OCI-LY1 (cell line): ENCODE data around the gene CRYGS.

Experiments
- H2AFZ ChIP-seq: fragments of 200-600 bp; sonication (generic), shearing (Covaris generic); 2 replicates; pipeline ENCODE4 v1.6.0; 2014; ENCODE audit warnings: antibody characterized with exemption, mild to moderate bottlenecking, low read length
- H3F3A ChIP-seq: fragments of 200-600 bp; sonication (generic), shearing (Covaris generic); 2 replicates; pipeline ENCODE4 v1.6.0; 2014; ENCODE audit warnings: mild to moderate bottlenecking, antibody characterized with exemption, low read length, moderate library complexity; ENCODE audit not compliant: insufficient read depth
- H3K27ac ChIP-seq: fragments of 200-600 bp; sonication (generic); 2 replicates; pipeline ENCODE4 v1.5.1; 2014; ENCODE audit warnings: low read length, mixed run types, mild to moderate bottlenecking, low read depth; ENCODE audit not compliant: poor library complexity, severe bottlenecking
- H3K27me3 ChIP-seq: fragments of 200-600 bp; sonication (generic); 2 replicates; pipeline ENCODE4 v1.6.0; 2014; ENCODE audit warnings: antibody characterized with exemption, mild to moderate bottlenecking, low read length, moderate library complexity; ENCODE audit not compliant: insufficient read depth
- H3K36me3 ChIP-seq: fragments of 200-600 bp; sonication (generic); 2 replicates; pipeline ENCODE4 v1.6.1; 2014; ENCODE audit warnings: mild to moderate bottlenecking, antibody characterized with exemption, low read length, moderate library complexity, mixed read lengths; ENCODE audit not compliant: insufficient read depth
- H3K4me1 ChIP-seq: fragments of 200-600 bp; sonication (generic); 2 replicates; pipeline ENCODE4 v1.5.1; 2014; ENCODE audit warnings: mild to moderate bottlenecking, low read length, moderate library complexity; ENCODE audit not compliant: insufficient read depth, severe bottlenecking
- H3K4me2 ChIP-seq: fragments of 200-600 bp; sonication (generic), shearing (Covaris generic); 2 replicates; pipeline ENCODE4 v1.6.1; 2014; ENCODE audit warnings: low read length
- H3K4me3 ChIP-seq: fragments of 200-600 bp; sonication (generic); 2 replicates; pipeline ENCODE4 v1.5.1; 2014; ENCODE audit warnings: low read length, low read depth, mild to moderate bottlenecking, mixed read lengths; ENCODE audit not compliant: poor library complexity, severe bottlenecking
- H3K79me2 ChIP-seq: fragments of 200-600 bp; shearing (Covaris generic); 2 replicates; pipeline ENCODE4 v1.6.1; 2016; ENCODE audit warnings: mixed run types, low read length, mixed read lengths; ENCODE audit not compliant: insufficient read depth
- H3K9ac ChIP-seq: fragments of 200-600 bp; sonication (generic), shearing (Covaris generic); 2 replicates; pipeline ENCODE4 v1.6.1; 2014; ENCODE audit warnings: mild to moderate bottlenecking, low read length, mixed read lengths
- H3K9me2 ChIP-seq: fragments of 200-600 bp; sonication (generic), shearing (Covaris generic); 2 replicates; pipeline ENCODE4 v1.6.1; 2014; ENCODE audit warnings: low read depth, mild to moderate bottlenecking, low read length, mixed read lengths
- H3K9me3 ChIP-seq: fragments of 200-600 bp; shearing (Covaris generic); 2 replicates; pipeline ENCODE4 v1.6.1; 2014; ENCODE audit warnings: low read length, mixed read lengths
- H4K20me1 ChIP-seq: fragments of 200-600 bp; sonication (generic), shearing (Covaris generic); 2 replicates; pipeline ENCODE4 v1.6.0; 2016; ENCODE audit warnings: mild to moderate bottlenecking, low read length; ENCODE audit not compliant: insufficient read depth
- EZH2 ChIP-seq: fragments of 200-600 bp; sonication (generic), shearing (Covaris generic); IDR thresholded peaks from 2 replicates; pipeline ENCODE4 v1.8.0; 2017; ENCODE audit warnings: borderline replicate concordance, mixed run types, mild to moderate bottlenecking, antibody characterized with exemption, low read length, moderate library complexity, mixed read lengths
- TF ChIP-seq, protein P1 (sequence below): fragments of 200-600 bp; sonication (generic), shearing (Covaris generic); IDR thresholded peaks from 2 replicates; pipeline ENCODE4 v1.5.1; 2017; ENCODE audit warnings: mild to moderate bottlenecking, antibody characterized with exemption, low read length, moderate library complexity, mixed read lengths

CRYGS gene

DNA sequence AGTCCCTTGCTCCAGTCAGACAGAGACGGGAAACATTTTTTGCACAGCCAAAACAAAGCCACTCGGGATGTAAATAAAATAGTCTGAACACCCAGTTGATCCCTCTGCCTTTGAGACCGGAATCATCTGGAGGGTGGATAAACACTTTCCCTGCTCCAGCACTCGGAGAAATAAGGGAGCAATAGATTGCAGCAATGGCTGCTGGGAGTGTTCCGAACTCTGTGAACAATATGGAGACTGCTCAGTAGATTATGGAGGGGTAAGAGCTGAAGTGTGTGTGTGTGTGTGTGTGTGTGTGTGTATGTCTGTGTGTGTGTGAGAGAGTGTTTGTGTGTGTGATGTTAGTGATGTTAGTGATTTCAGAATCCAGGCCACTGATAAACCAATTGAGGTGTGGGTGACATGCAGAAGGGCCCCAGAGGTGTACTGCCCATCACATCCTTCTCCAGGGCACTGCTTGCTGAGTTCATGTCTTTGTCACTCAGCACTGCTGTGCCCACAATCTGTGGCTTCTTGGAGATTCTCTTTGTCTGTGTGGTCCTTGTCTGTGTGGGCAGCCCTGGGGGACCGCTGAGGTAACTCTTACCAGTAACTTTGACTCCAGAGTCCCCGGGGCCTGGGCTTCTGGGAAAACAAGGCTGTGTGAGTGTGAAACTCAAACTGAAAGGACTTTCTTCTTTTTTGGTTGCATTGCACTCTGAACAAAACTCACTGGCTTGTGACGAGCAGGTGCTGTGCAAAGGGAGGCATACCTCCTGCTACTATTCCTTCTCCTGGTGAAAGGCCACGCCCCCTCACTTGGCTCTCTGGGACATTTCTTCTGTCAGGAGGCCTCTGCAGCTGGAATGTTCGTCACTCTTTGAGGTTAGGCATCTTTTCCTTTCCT is 23.0 kb downstream of the CRYGS start:
- no peaks in the 10 kb centered on the region for H3K27me3 ChIP-seq
- no peak for TF ChIP-seq EZH2
- TF ChIP-seq, protein P1, sequence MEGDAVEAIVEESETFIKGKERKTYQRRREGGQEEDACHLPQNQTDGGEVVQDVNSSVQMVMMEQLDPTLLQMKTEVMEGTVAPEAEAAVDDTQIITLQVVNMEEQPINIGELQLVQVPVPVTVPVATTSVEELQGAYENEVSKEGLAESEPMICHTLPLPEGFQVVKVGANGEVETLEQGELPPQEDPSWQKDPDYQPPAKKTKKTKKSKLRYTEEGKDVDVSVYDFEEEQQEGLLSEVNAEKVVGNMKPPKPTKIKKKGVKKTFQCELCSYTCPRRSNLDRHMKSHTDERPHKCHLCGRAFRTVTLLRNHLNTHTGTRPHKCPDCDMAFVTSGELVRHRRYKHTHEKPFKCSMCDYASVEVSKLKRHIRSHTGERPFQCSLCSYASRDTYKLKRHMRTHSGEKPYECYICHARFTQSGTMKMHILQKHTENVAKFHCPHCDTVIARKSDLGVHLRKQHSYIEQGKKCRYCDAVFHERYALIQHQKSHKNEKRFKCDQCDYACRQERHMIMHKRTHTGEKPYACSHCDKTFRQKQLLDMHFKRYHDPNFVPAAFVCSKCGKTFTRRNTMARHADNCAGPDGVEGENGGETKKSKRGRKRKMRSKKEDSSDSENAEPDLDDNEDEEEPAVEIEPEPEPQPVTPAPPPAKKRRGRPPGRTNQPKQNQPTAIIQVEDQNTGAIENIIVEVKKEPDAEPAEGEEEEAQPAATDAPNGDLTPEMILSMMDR: no peak
- H3K9me3 ChIP-seq: no peaks in the 10 kb centered on the region
- H2AFZ ChIP-seq: peak overlapping the region; percentile 21; the same call in 1 of the 2 replicates
- no peaks in the 10 kb centered on the region for H3K79me2 ChIP-seq
- 0 out of 2 replicates have a peak, but pooled peaks cover 9% of the 10 kb centered on the region for H3F3A ChIP-seq
- peaks cover 69% of the 10 kb centered on the region for H3K4me1 ChIP-seq
- no peaks in the 10 kb centered on the region for H3K9me2 ChIP-seq
- no peaks in the 10 kb centered on the region for H4K20me1 ChIP-seq
- no peaks in the 10 kb centered on the region for H3K36me3 ChIP-seq
- peak overlapping the region; percentile 51 for H3K9ac ChIP-seq
- H3K4me2 ChIP-seq: peak overlapping the region; percentile 54
- peak overlapping the region; percentile 9 for H3K4me3 ChIP-seq
- H3K27ac ChIP-seq: peak overlapping the region; percentile 93

DNA sequence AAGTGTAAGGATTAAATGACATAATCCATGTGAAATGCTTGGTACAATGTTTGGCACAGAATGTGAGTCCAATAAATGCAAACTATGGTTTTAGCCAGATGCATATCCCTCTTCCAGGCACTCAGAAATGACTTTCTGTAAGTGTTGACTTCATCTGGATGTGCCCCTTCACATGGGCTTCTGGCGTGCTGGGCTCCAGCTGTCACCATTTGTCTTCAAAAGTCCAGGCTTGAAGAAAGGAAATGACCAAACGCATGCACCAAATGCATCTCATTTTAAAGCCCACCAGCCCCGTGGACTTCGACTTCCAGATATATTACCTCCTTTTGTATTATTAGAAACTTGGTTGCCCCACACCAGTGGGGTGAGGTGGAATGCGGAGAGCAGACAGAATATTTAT is 23.7 kb downstream of the CRYGS start:
- peak overlapping the region; percentile 93 for H3K27ac ChIP-seq
- H3K4me1 ChIP-seq: peaks cover 69% of the 10 kb centered on the region
- no peak overlapping the region for H3K4me3 ChIP-seq
- H3K79me2 ChIP-seq: no peaks in the 10 kb centered on the region
- 0 out of 2 replicates have a peak, but pooled peaks cover 4% of the 10 kb centered on the region for H3F3A ChIP-seq
- H3K36me3 ChIP-seq: no peaks in the 10 kb centered on the region
- TF ChIP-seq, protein P1: no peak
- no peak for TF ChIP-seq EZH2
- H2AFZ ChIP-seq: no peak overlapping the region
- H3K9me3 ChIP-seq: no peaks in the 10 kb centered on the region
- H3K9me2 ChIP-seq: no peaks in the 10 kb centered on the region
- H4K20me1 ChIP-seq: no peaks in the 10 kb centered on the region
- H3K4me2 ChIP-seq: no peak overlapping the region
- H3K9ac ChIP-seq: no peak overlapping the region; the same call in 1 of the 2 replicates
- no peaks in the 10 kb centered on the region for H3K27me3 ChIP-seq

DNA sequence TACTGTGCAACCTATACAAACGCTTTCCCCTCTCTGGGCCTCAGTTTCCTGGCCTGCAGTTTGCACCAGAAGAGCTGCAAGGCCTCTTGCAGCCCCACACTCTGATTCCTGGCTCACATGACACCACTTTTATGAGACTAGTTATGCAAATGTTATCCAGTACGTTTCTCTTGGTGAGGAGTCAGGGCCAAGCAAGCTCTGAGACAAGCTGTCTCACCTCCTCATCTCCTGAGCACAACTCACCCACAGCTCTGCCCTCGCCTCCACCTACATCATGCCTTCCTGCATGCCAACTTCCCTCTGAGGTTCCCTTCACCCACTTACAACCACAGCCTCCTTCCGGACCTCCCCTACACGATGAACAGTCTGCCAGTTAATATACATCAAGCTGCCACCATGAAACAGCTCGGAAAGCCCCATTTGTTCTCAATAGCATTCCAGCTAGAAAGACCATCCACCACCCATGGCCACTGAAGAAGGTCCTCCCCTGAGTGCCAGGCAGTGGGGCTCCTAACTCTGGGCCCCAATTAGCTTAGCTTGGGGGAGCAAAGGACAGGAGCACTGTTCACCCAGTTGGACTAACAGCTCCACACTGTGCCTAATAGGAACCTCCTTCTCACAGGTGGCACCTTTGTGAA is 25.0 kb downstream of the CRYGS start:
- Histone ChIP-seq H3K9me2 (no peaks in the 10 kb centered on the region), H2AFZ (no peak overlapping the region), H3K9ac (peak overlapping the region; percentile 52), H3K4me3 (no peak overlapping the region), H3F3A (0 out of 2 replicates have a peak, but pooled peaks cover 4% of the 10 kb centered on the region), H3K36me3 (no peaks in the 10 kb centered on the region), H3K79me2 (no peaks in the 10 kb centered on the region), H3K9me3 (no peaks in the 10 kb centered on the region), H3K27me3 (no peaks in the 10 kb centered on the region), H3K4me1 (peaks cover 67% of the 10 kb centered on the region), H4K20me1 (no peaks in the 10 kb centered on the region), H3K27ac (peak overlapping the region; percentile 93), H3K4me2 (peak overlapping the region; percentile 56)
- TF ChIP-seq, protein P1: no peak
- TF ChIP-seq EZH2: no peak
